ENCODE measurements around the gene TRMT11. TPM values are rescaled to one million over a fixed set of nuclear protein-coding genes. Genes with fewer than 3 reads are reported as not detected.

The TRMT11 gene
- total RNA-seq, 1 donor from 2014 or later, result 15.4 TPM

- H3K4me1 Mint-ChIP-seq (ENCODE audit: low read depth), result peaks cover 11% of the 10 kb centered on the region
- no peaks in the 10 kb centered on the region for H3K9me3 Mint-ChIP-seq (ENCODE audit: low read depth)
- TF ChIP-seq, protein P1, sequence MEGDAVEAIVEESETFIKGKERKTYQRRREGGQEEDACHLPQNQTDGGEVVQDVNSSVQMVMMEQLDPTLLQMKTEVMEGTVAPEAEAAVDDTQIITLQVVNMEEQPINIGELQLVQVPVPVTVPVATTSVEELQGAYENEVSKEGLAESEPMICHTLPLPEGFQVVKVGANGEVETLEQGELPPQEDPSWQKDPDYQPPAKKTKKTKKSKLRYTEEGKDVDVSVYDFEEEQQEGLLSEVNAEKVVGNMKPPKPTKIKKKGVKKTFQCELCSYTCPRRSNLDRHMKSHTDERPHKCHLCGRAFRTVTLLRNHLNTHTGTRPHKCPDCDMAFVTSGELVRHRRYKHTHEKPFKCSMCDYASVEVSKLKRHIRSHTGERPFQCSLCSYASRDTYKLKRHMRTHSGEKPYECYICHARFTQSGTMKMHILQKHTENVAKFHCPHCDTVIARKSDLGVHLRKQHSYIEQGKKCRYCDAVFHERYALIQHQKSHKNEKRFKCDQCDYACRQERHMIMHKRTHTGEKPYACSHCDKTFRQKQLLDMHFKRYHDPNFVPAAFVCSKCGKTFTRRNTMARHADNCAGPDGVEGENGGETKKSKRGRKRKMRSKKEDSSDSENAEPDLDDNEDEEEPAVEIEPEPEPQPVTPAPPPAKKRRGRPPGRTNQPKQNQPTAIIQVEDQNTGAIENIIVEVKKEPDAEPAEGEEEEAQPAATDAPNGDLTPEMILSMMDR (IDR thresholded peaks at IDR 0.05), result peak; percentile 89
- peaks cover 4% of the 10 kb centered on the region for H3K36me3 Mint-ChIP-seq (ENCODE audit: low read depth)
- H3K4me3 Mint-ChIP-seq (ENCODE audit: unreplicated experiment), result no peak overlapping the region
- DNase-seq (ENCODE audit: low spot score), result no peak
- peak overlapping the region; percentile 84 for H3K27ac Mint-ChIP-seq (ENCODE audit: unreplicated experiment)
- no peaks in the 10 kb centered on the region for H3K27me3 Mint-ChIP-seq (ENCODE audit: low read depth)
Measured at GRCh38 chr6:125974214-125974866, 12.0 kb upstream of the TRMT11 start.

DNA sequence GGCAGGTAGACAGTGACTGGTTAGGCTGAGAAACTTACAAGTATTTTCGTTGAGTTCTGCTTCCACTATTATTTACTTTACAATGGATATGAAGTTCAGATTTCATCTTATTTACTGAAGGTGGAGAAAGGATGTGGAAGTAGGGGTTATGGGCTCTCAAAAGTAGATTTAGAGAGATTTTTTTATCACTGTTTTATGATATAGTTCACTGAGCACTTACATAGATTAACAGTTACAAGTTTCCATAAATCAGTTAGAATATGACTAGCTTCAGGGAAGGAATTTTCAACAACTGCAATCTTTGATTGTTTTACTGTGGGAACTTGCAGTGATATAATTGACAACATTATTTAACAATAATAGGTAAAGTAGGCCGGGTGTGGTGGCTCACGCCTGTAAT lies 7.2 kb upstream of the TRMT11 start:
- no peaks in the 10 kb centered on the region for H3K9me3 Mint-ChIP-seq (ENCODE audit: low read depth)
- H3K36me3 Mint-ChIP-seq (ENCODE audit: low read depth), result no peaks in the 10 kb centered on the region
- no peak for DNase-seq (ENCODE audit: low spot score)
- TF ChIP-seq, protein P1 (IDR thresholded peaks at IDR 0.05), result no peak
- no peak overlapping the region for H3K27ac Mint-ChIP-seq (ENCODE audit: unreplicated experiment)
- no peak overlapping the region for H3K4me3 Mint-ChIP-seq (ENCODE audit: unreplicated experiment)
- peaks cover 4% of the 10 kb centered on the region for H3K4me1 Mint-ChIP-seq (ENCODE audit: low read depth)
- H3K27me3 Mint-ChIP-seq (ENCODE audit: low read depth), result no peaks in the 10 kb centered on the region

- TF ChIP-seq, protein P1 (IDR thresholded peaks at IDR 0.05), result no peak
- Mint-ChIP-seq H3K27ac (ENCODE audit: unreplicated experiment) (no peak overlapping the region), H3K27me3 (ENCODE audit: low read depth) (no peaks in the 10 kb centered on the region), H3K9me3 (ENCODE audit: low read depth) (no peaks in the 10 kb centered on the region), H3K4me1 (ENCODE audit: low read depth) (peaks cover 4% of the 10 kb centered on the region), H3K4me3 (ENCODE audit: unreplicated experiment) (no peak overlapping the region), H3K36me3 (ENCODE audit: low read depth) (no peaks in the 10 kb centered on the region)
- no peak for DNase-seq (ENCODE audit: low spot score)
Measured at GRCh38 chr6:125981571-125982185, 4.7 kb upstream of the TRMT11 start.

GRCh38 chr6:125983246-125983945 lies 2.9 kb upstream of the TRMT11 start:
- no peak for DNase-seq (ENCODE audit: low spot score)
- no peaks in the 10 kb centered on the region for H3K27me3 Mint-ChIP-seq (ENCODE audit: low read depth)
- TF ChIP-seq, protein P1 (IDR thresholded peaks at IDR 0.05), result no peak
- H3K4me1 Mint-ChIP-seq (ENCODE audit: low read depth), result peaks cover 4% of the 10 kb centered on the region
- no peak overlapping the region for H3K4me3 Mint-ChIP-seq (ENCODE audit: unreplicated experiment)
- H3K27ac Mint-ChIP-seq (ENCODE audit: unreplicated experiment), result no peak overlapping the region
- no peaks in the 10 kb centered on the region for H3K9me3 Mint-ChIP-seq (ENCODE audit: low read depth)
- H3K36me3 Mint-ChIP-seq (ENCODE audit: low read depth), result no peaks in the 10 kb centered on the region

- Mint-ChIP-seq H3K27ac (ENCODE audit: unreplicated experiment) (peak overlapping the region; percentile 64), H3K36me3 (ENCODE audit: low read depth) (no peaks in the 10 kb centered on the region), H3K4me3 (ENCODE audit: unreplicated experiment) (no peak overlapping the region), H3K4me1 (ENCODE audit: low read depth) (peaks cover 6% of the 10 kb centered on the region), H3K9me3 (ENCODE audit: low read depth) (no peaks in the 10 kb centered on the region), H3K27me3 (ENCODE audit: low read depth) (no peaks in the 10 kb centered on the region)
- no peak for DNase-seq (ENCODE audit: low spot score)
- TF ChIP-seq, protein P1 (IDR thresholded peaks at IDR 0.05), result no peak
Measured at GRCh38 chr6:125984311-125984710, 2.0 kb upstream of the TRMT11 start.

Measured in chondrocyte (in vitro differentiated cells).